GM23338 (cell line): ENCODE measurements around the gene AHI1. TPM values are rescaled to one million over a fixed set of nuclear protein-coding genes. Genes with fewer than 3 reads are reported as not detected.

Experiments
- ATAC-seq: fragments of 200-7000 bp; cut with Tn5 transposase; 3 replicates; pipeline ENCODE4 v1.9.1; 2020
- DNase-seq: peaks from one replicate; pipeline ENCODE4 v3.0.0-alpha.2; 2015; ENCODE audit warnings: low spot score
- H2AFZ ChIP-seq: fragments of 200-600 bp; sonication (generic); 2 replicates; pipeline ENCODE4 v1.8.0; 2016; ENCODE audit warnings: antibody characterized with exemption, mild to moderate bottlenecking, moderate library complexity
- H3F3A ChIP-seq: fragments of 200-600 bp; sonication (generic); replicated peaks from 2 replicates; pipeline ENCODE4 v1.8.0; 2017; ENCODE audit warnings: antibody characterized with exemption, mixed run types, low read depth
- H3K27ac ChIP-seq: fragments of 200-600 bp; sonication (generic); 2 replicates; pipeline ENCODE4 v1.6.1; 2016; ENCODE audit warnings: low read depth
- H3K27me3 ChIP-seq: fragments of 200-600 bp; sonication (generic); 2 replicates; pipeline ENCODE4 v1.8.0; 2016; ENCODE audit warnings: mild to moderate bottlenecking, mixed run types, moderate library complexity; ENCODE audit not compliant: insufficient read depth
- H3K36me3 ChIP-seq: fragments of 200-600 bp; sonication (generic); 2 replicates; pipeline ENCODE4 v1.8.0; 2016; ENCODE audit warnings: mild to moderate bottlenecking; ENCODE audit not compliant: insufficient read depth
- H3K4me1 ChIP-seq: fragments of 200-600 bp; sonication (generic); 2 replicates; pipeline ENCODE4 v1.8.0; 2016; ENCODE audit warnings: mild to moderate bottlenecking, moderate library complexity; ENCODE audit not compliant: insufficient read depth
- H3K4me2 ChIP-seq: fragments of 200-600 bp; sonication (generic); 2 replicates; pipeline ENCODE4 v1.7.1; 2017; ENCODE audit warnings: mixed run types
- H3K4me3 ChIP-seq: fragments of 200-600 bp; sonication (generic); 2 replicates; pipeline ENCODE4 v1.6.1; 2016; ENCODE audit warnings: mixed run types
- H3K79me2 ChIP-seq: fragments of 200-600 bp; sonication (generic); replicated peaks from 2 replicates; pipeline ENCODE4 v1.8.0; 2017; ENCODE audit warnings: mild to moderate bottlenecking; ENCODE audit not compliant: insufficient read depth
- H3K9me2 ChIP-seq: fragments of 200-600 bp; sonication (generic); 2 replicates; pipeline ENCODE4 v1.8.0; 2017; ENCODE audit not compliant: insufficient read depth
- H4K20me1 ChIP-seq: fragments of 200-600 bp; sonication (generic); replicated peaks from 2 replicates; pipeline ENCODE4 v1.8.0; 2017; ENCODE audit warnings: mild to moderate bottlenecking; ENCODE audit not compliant: insufficient read depth
- H3K27ac Mint-ChIP-seq: 2 replicates; pipeline ENCODE4 v1.8.0; 2020; ENCODE audit warnings: inconsistent platforms, mild to moderate bottlenecking, moderate library complexity, mixed read lengths
- H3K27me3 Mint-ChIP-seq: 3 replicates; pipeline ENCODE4 v1.8.0; 2022; ENCODE audit warnings: low read depth, mild to moderate bottlenecking, moderate library complexity, mixed read lengths, inconsistent platforms; ENCODE audit not compliant: insufficient read depth, poor library complexity
- H3K36me3 Mint-ChIP-seq: 3 replicates; pipeline ENCODE4 v1.8.0; 2021; ENCODE audit warnings: low read depth, mild to moderate bottlenecking, inconsistent platforms, moderate library complexity, mixed read lengths
- H3K4me1 Mint-ChIP-seq: 3 replicates; pipeline ENCODE4 v1.8.0; 2020; ENCODE audit warnings: mild to moderate bottlenecking, inconsistent platforms, mixed read lengths
- H3K4me3 Mint-ChIP-seq: 3 replicates; pipeline ENCODE4 v1.8.0; 2021; ENCODE audit warnings: moderate library complexity, mild to moderate bottlenecking, inconsistent platforms, mixed read lengths
- H3K9me3 Mint-ChIP-seq: 3 replicates; pipeline ENCODE4 v1.8.0; 2020; ENCODE audit warnings: moderate library complexity, mild to moderate bottlenecking, inconsistent platforms, mixed read lengths
- CREB1 ChIP-seq: fragments of 250-450 bp; sonication (Bioruptor Pico); IDR thresholded peaks from 2 replicates; pipeline ENCODE4 v1.5.0; 2020; ENCODE audit warnings: low read depth, mild to moderate bottlenecking, moderate library complexity
- CTCF ChIP-seq, 2 experiments: fragments of 200-600 bp in 1 of 2; sonication (generic) in 1 of 2; conservative IDR thresholded peaks; 2 replicates each; pipeline versions ENCODE4 v1.5.1 to v1.6.1; 2016 to 2017; ENCODE audit warnings: antibody characterized with exemption in 2 of 2, low read depth in 2 of 2, mild to moderate bottlenecking in 2 of 2, moderate library complexity in 1 of 2
- EZH2 ChIP-seq: fragments of 200-600 bp; sonication (generic); IDR thresholded peaks from one replicate; pipeline ENCODE4 v1.8.0; 2017; ENCODE audit warnings: antibody characterized with exemption, mild to moderate bottlenecking, low read depth; ENCODE audit not compliant: unreplicated experiment
- EZH2phosphoT487 ChIP-seq: fragments of 200-600 bp; sonication (generic); IDR thresholded peaks from one replicate; pipeline ENCODE4 v1.8.1; 2018; ENCODE audit warnings: antibody characterized with exemption; ENCODE audit not compliant: unreplicated experiment
- JUNB ChIP-seq: IDR thresholded peaks from one replicate; pipeline ENCODE4 v1.6.1; 2016; ENCODE audit warnings: antibody characterized with exemption; ENCODE audit not compliant: unreplicated experiment
- NANOG ChIP-seq: IDR thresholded peaks from 2 replicates; pipeline ENCODE4 v1.6.1; 2016; ENCODE audit warnings: antibody characterized with exemption, borderline replicate concordance
- POLR2AphosphoS5 ChIP-seq: IDR thresholded peaks from 2 replicates; pipeline ENCODE4 v1.6.1; 2016; ENCODE audit warnings: antibody characterized with exemption, low read depth
- STAT1 ChIP-seq: IDR thresholded peaks from one replicate; pipeline ENCODE4 v1.6.1; 2016; ENCODE audit warnings: antibody characterized with exemption; ENCODE audit not compliant: unreplicated experiment
- ZNF114 ChIP-seq: fragments of 250-450 bp; sonication (Bioruptor Pico); IDR thresholded peaks from 2 replicates; pipeline ENCODE4 v1.5.0; 2020; ENCODE audit warnings: mild to moderate bottlenecking, moderate library complexity
- ZNF331 ChIP-seq: fragments of 250-450 bp; sonication (Bioruptor Pico); IDR thresholded peaks from 2 replicates; pipeline ENCODE4 v1.5.0; 2020; ENCODE audit warnings: low read depth, mild to moderate bottlenecking, moderate library complexity
- ZNF462 ChIP-seq: fragments of 250-450 bp; sonication (Bioruptor Pico); IDR thresholded peaks from 2 replicates; pipeline ENCODE4 v1.5.0; 2020; ENCODE audit warnings: mild to moderate bottlenecking, moderate library complexity
- polyA plus RNA-seq: library from polyadenylated mRNA; unstranded; fragments of >200 nt; fragmentation: Nextera tagmentation; extraction: Ambion mirVana; gene quantifications from 2 replicates; pipeline ENCODE4 v1.2.1, GENCODE V29; 2016
- total RNA-seq: library from RNA; depleted of rRNA; stranded (reverse); fragments of >200 nt; shearing (Covaris generic); gene quantifications from 2 replicates; pipeline ENCODE4 v1.2.3, GENCODE V29; 2014
- TF ChIP-seq, protein P1 (sequence below): IDR thresholded peaks from 2 replicates; pipeline ENCODE4 v1.6.1; 2016; ENCODE audit warnings: antibody characterized with exemption
- TF ChIP-seq, protein P2 (sequence below): IDR thresholded peaks from one replicate; pipeline ENCODE4 v1.6.1; 2018; ENCODE audit warnings: antibody characterized with exemption; ENCODE audit not compliant: unreplicated experiment

Gene AHI1
- total and polyA plus RNA-seq, 2 experiments from 2014 or later, result 19.8 to 72.9 TPM

GRCh38 chr6:135254471-135254870, 243.1 kb downstream of the AHI1 start:
- no peak for DNase-seq
- Mint-ChIP-seq H3K36me3 (no peaks in the 10 kb centered on the region; the same call in 1 of the 3 replicates), H3K4me1 (peaks cover 48% of the 10 kb centered on the region), H3K9me3 (peaks cover 8% of the 10 kb centered on the region; the same call in 2 of the 3 replicates), H3K27ac (no peak overlapping the region), H3K4me3 (no peak overlapping the region), H3K27me3 (peaks cover 2% of the 10 kb centered on the region)
- Histone ChIP-seq H3K4me1 (peaks cover 39% of the 10 kb centered on the region), H3K27ac (no peak overlapping the region), H3K79me2 (no peaks in the 10 kb centered on the region), H3F3A (peaks cover 7% of the 10 kb centered on the region; the same call in 1 of the 2 replicates), H3K4me2 (no peak overlapping the region), H4K20me1 (no peaks in the 10 kb centered on the region), H3K4me3 (no peak overlapping the region), H3K36me3 (no peaks in the 10 kb centered on the region), H3K27me3 (no peaks in the 10 kb centered on the region), H3K9me2 (peaks cover 21% of the 10 kb centered on the region), H2AFZ (no peak overlapping the region)
- ATAC-seq, result no peak
- TF ChIP-seq ZNF462 (CRISPR knock-in tag) (no peak), JUNB (no peak), CREB1 (no peak), CTCF (conservative IDR thresholded peaks at IDR 0.05; ENCODE audit: low read depth in 2 of 2) (no peak), STAT1 (no peak), ZNF331 (CRISPR knock-in tag) (no peak), POLR2AphosphoS5 (no peak), NANOG (no peak), EZH2phosphoT487 (no peak), ZNF114 (CRISPR knock-in tag) (no peak), EZH2 (no peak)
- TF ChIP-seq, protein P1, sequence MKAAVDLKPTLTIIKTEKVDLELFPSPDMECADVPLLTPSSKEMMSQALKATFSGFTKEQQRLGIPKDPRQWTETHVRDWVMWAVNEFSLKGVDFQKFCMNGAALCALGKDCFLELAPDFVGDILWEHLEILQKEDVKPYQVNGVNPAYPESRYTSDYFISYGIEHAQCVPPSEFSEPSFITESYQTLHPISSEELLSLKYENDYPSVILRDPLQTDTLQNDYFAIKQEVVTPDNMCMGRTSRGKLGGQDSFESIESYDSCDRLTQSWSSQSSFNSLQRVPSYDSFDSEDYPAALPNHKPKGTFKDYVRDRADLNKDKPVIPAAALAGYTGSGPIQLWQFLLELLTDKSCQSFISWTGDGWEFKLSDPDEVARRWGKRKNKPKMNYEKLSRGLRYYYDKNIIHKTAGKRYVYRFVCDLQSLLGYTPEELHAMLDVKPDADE, result no peak
- TF ChIP-seq, protein P2, sequence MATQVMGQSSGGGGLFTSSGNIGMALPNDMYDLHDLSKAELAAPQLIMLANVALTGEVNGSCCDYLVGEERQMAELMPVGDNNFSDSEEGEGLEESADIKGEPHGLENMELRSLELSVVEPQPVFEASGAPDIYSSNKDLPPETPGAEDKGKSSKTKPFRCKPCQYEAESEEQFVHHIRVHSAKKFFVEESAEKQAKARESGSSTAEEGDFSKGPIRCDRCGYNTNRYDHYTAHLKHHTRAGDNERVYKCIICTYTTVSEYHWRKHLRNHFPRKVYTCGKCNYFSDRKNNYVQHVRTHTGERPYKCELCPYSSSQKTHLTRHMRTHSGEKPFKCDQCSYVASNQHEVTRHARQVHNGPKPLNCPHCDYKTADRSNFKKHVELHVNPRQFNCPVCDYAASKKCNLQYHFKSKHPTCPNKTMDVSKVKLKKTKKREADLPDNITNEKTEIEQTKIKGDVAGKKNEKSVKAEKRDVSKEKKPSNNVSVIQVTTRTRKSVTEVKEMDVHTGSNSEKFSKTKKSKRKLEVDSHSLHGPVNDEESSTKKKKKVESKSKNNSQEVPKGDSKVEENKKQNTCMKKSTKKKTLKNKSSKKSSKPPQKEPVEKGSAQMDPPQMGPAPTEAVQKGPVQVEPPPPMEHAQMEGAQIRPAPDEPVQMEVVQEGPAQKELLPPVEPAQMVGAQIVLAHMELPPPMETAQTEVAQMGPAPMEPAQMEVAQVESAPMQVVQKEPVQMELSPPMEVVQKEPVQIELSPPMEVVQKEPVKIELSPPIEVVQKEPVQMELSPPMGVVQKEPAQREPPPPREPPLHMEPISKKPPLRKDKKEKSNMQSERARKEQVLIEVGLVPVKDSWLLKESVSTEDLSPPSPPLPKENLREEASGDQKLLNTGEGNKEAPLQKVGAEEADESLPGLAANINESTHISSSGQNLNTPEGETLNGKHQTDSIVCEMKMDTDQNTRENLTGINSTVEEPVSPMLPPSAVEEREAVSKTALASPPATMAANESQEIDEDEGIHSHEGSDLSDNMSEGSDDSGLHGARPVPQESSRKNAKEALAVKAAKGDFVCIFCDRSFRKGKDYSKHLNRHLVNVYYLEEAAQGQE, result no peak
